ENCODE results near the gene SORBS1. TPM values are rescaled to one million over a fixed set of nuclear protein-coding genes. Genes with fewer than 3 reads are reported as not detected.

The SORBS1 gene
- total and polyA plus RNA-seq, 2 donors (not counting 1 experiment from before 2014, with no cell fraction given): 0.21 to 1.5 TPM

DNA sequence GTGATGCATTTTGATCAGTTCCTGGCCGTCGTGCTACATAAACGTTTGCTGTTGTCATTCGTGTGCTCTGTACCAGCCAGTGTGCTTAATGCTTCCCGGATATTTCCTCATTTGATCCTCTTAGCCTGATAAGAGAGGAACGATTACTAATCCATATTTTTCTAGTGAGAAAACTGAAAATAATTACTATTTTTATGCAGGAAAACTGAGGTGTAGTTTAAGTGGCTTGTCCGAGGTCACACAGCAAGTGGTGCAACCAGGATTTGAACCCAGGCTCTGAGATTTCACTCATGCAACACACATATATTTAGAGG, 650 bp upstream of the SORBS1 start:
- H3K27me3 ChIP-seq (replicated peaks in 1 of 4; ENCODE audit: control extremely low read depth in 1 of 4, control insufficient read depth in 3 of 4, insufficient read depth in 4 of 4, low read length in 3 of 4): peaks cover 0 to 13% (median 0%) of the 10 kb centered on the region in 4 experiments
- no peaks in the 10 kb centered on the region for H4K20me1 ChIP-seq (ENCODE audit: control insufficient read depth, insufficient read depth, low read length, poor library complexity, severe bottlenecking)
- ChIA-PET POLR2A (no interaction called here), CTCF (interaction anchor here (1.0 kb wide), 1 partner anchor 15 kb away, joined by 3 read pairs; no protein-coding TSS in a partner anchor)
- H3K4me1 Mint-ChIP-seq: peaks cover 16% of the 10 kb centered on the region
- no peaks in the 10 kb centered on the region for H3K9me3 ChIP-seq (ENCODE audit: control extremely low read depth in 1 of 3, control insufficient read depth in 2 of 3, insufficient read depth in 1 of 3, low read length in 2 of 3)
- ATAC-seq (ENCODE audit: low read depth) (no peak), DNase-seq (no peak)
- peak overlapping the region; percentile 86 for H3K4me3 Mint-ChIP-seq
- H3K4me1 ChIP-seq (ENCODE audit: control insufficient read depth in 2 of 2, insufficient read depth in 2 of 2, low read length in 2 of 2): peaks cover 8 to 11% of the 10 kb centered on the region in 2 donors
- peak overlapping the region; percentile 98 for H3K4me2 ChIP-seq (replicated peaks; ENCODE audit: low read depth, low read length, poor library complexity, severe bottlenecking)
- no peak for TF ChIP-seq EZH2 (IDR thresholded peaks at IDR 0.05; ENCODE audit: borderline replicate concordance, insufficient read depth, low read depth, low read length, poor library complexity, severe bottlenecking)
- TF ChIP-seq, protein P1, sequence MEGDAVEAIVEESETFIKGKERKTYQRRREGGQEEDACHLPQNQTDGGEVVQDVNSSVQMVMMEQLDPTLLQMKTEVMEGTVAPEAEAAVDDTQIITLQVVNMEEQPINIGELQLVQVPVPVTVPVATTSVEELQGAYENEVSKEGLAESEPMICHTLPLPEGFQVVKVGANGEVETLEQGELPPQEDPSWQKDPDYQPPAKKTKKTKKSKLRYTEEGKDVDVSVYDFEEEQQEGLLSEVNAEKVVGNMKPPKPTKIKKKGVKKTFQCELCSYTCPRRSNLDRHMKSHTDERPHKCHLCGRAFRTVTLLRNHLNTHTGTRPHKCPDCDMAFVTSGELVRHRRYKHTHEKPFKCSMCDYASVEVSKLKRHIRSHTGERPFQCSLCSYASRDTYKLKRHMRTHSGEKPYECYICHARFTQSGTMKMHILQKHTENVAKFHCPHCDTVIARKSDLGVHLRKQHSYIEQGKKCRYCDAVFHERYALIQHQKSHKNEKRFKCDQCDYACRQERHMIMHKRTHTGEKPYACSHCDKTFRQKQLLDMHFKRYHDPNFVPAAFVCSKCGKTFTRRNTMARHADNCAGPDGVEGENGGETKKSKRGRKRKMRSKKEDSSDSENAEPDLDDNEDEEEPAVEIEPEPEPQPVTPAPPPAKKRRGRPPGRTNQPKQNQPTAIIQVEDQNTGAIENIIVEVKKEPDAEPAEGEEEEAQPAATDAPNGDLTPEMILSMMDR (IDR thresholded peaks at IDR 0.05): no peak
- H3K27ac ChIP-seq (ENCODE audit: low read length in 2 of 2): no peak overlapping the region
- H3K27ac Mint-ChIP-seq: peak overlapping the region; percentile 8
- no peaks in the 10 kb centered on the region for H3K9me3 Mint-ChIP-seq (ENCODE audit: insufficient read depth)
- H3K9ac ChIP-seq (ENCODE audit: low read length): peak overlapping the region; percentile 78
- H3K36me3 ChIP-seq (replicated peaks in 1 of 2; ENCODE audit: control extremely low read depth in 1 of 2, control insufficient read depth in 1 of 2, extremely low read depth in 1 of 2, insufficient read depth in 2 of 2, low read length in 1 of 2): no peaks in the 10 kb centered on the region
- no peaks in the 10 kb centered on the region for H3K79me2 ChIP-seq (ENCODE audit: control insufficient read depth, insufficient read depth, low read length)
- peaks cover 25% of the 10 kb centered on the region for H3K27me3 Mint-ChIP-seq
- intact Hi-C loops (cut with micrococcal nuclease): loop anchor here (1.0 to 5.0 kb wide), 3 partner anchors 94 to 1935 kb away; partner anchors contain the start of genes ALDH18A1, MMS19 and UBTD1
- H3K4me3 ChIP-seq (ENCODE audit: control extremely low read depth in 1 of 5, extremely low read depth in 1 of 5, insufficient read depth in 1 of 5, low read depth in 2 of 5, low read length in 4 of 5): peak overlapping the region in 4 of 5 experiments; percentile 76 to 92 (median 88)
- peak overlapping the region; percentile 84 for H2AFZ ChIP-seq (ENCODE audit: insufficient read depth, low read depth, low read length, poor library complexity, severe bottlenecking)
- WGBS (ENCODE audit: insufficient coverage): 80% methylated on average over 1 of the region's 7 CpGs

DNA sequence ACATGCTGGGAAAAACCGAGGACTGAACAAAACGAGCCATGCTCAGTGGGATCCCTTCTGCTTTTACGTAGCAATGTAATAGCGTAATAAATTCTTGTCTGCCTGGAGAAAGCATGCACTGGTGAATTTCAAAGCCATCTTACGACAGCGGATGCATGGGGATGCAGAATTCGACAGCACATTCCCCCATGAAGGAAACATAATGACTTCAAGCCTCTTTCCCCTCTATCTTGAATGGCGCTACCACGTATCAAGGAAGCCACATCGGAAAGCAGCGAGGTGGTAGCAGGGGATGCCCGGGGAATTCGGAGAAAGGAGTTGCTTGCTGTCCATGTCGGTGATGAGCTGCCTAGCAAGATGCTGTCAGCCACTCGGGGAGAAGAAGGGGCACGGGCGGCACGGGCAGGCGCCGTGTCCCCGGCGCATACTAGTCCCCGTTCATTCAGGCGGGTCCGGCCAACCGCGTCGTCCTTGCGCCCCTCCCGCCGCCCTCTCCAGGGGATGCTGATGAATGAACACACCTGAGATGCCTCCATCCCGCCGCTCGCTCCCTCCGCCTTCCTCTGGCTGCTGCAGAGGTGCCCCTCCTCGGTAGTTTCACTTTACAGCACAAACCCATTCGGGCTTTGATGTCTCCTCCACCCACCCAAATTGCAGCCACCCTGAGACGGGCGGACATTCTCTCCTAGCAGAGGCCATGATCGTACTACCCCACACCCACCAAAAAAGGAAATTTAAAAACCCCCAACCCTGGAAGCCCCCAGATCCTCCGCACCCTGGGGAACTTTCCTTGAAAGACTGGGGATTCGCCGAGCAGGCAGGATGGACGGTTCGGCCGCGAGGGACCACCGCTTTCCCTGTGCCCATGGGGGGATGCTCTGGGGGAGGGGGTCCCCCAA, 644 bp downstream of the SORBS1 start:
- peak overlapping the region; percentile 81 for H3K27ac Mint-ChIP-seq
- Histone ChIP-seq H3K27ac (ENCODE audit: low read length in 2 of 2) (peak overlapping the region in 1 of 2 donors; percentile 44), H3K9ac (ENCODE audit: low read length) (peak overlapping the region; percentile 78), H2AFZ (ENCODE audit: insufficient read depth, low read depth, low read length, poor library complexity, severe bottlenecking) (peak overlapping the region; percentile 84), H3K4me2 (replicated peaks; ENCODE audit: low read depth, low read length, poor library complexity, severe bottlenecking) (peak overlapping the region; percentile 98), H3K9me3 (ENCODE audit: control extremely low read depth in 1 of 3, control insufficient read depth in 2 of 3, insufficient read depth in 1 of 3, low read length in 2 of 3) (no peaks in the 10 kb centered on the region), H3K4me3 (ENCODE audit: control extremely low read depth in 1 of 5, extremely low read depth in 1 of 5, insufficient read depth in 1 of 5, low read depth in 2 of 5, low read length in 4 of 5) (peak overlapping the region; percentile 72 to 92 (median 86)), H3K27me3 (replicated peaks in 1 of 4; ENCODE audit: control extremely low read depth in 1 of 4, control insufficient read depth in 3 of 4, insufficient read depth in 4 of 4, low read length in 3 of 4) (peaks cover 0 to 13% (median 0%) of the 10 kb centered on the region in 4 experiments), H3K4me1 (ENCODE audit: control insufficient read depth in 2 of 2, insufficient read depth in 2 of 2, low read length in 2 of 2) (peaks cover 8 to 11% of the 10 kb centered on the region in 2 donors), H3K79me2 (ENCODE audit: control insufficient read depth, insufficient read depth, low read length) (no peaks in the 10 kb centered on the region), H3K36me3 (replicated peaks in 1 of 2; ENCODE audit: control extremely low read depth in 1 of 2, control insufficient read depth in 1 of 2, extremely low read depth in 1 of 2, insufficient read depth in 2 of 2, low read length in 1 of 2) (no peaks in the 10 kb centered on the region), H4K20me1 (ENCODE audit: control insufficient read depth, insufficient read depth, low read length, poor library complexity, severe bottlenecking) (no peaks in the 10 kb centered on the region)
- WGBS (ENCODE audit: insufficient coverage): 9% methylated on average over 47 of the region's 48 CpGs
- H3K27me3 Mint-ChIP-seq: peaks cover 25% of the 10 kb centered on the region
- H3K4me3 Mint-ChIP-seq: peak overlapping the region; percentile 100
- peak; percentile 5 for ATAC-seq (ENCODE audit: low read depth)
- POLR2A ChIA-PET: interaction anchor here (0.5 kb wide), 1 partner anchor 163 kb away, joined by 3 read pairs; no protein-coding TSS in a partner anchor
- TF ChIP-seq EZH2 (IDR thresholded peaks at IDR 0.05; ENCODE audit: borderline replicate concordance, insufficient read depth, low read depth, low read length, poor library complexity, severe bottlenecking): no peak
- TF ChIP-seq, protein P1 (IDR thresholded peaks at IDR 0.05): no peak
- DNase-seq: peak; percentile 60
- CTCF ChIA-PET: no interaction called here
- peaks cover 16% of the 10 kb centered on the region for H3K4me1 Mint-ChIP-seq
- intact Hi-C loops (cut with micrococcal nuclease): loop anchor here (1.0 to 5.0 kb wide), 3 partner anchors 96 to 1937 kb away; partner anchors contain the start of genes ALDH18A1, MMS19 and UBTD1
- no peaks in the 10 kb centered on the region for H3K9me3 Mint-ChIP-seq (ENCODE audit: insufficient read depth)
